ENCODE data around the gene C1orf21. TPM values are rescaled to one million over a fixed set of nuclear protein-coding genes. Genes with fewer than 3 reads are reported as not detected.
"Not testable (repeated sequence)": the region's sequence is repeated elsewhere in the genome, so short reads cannot be mapped to it uniquely, and the experiment has no call there.

Gene C1orf21
- total RNA-seq, 1 experiment from 2014 or later = 52.5 TPM

- H3K4me3 ChIP-seq = no peak overlapping the region
- 0 out of 2 replicates have a peak, but pooled peaks cover 3% of the 10 kb centered on the region for H3K36me3 ChIP-seq
- DNase-seq = no peak
- no peaks in the 10 kb centered on the region for H3K27me3 ChIP-seq
- no peaks in the 10 kb centered on the region for H3K9me3 ChIP-seq
Measured at GRCh38 chr1:184604152-184604900, 217.5 kb downstream of the C1orf21 start.

GRCh38 chr1:184605941-184606340 lies 219.1 kb downstream of the C1orf21 start:
- Histone ChIP-seq H3K36me3 (0 out of 2 replicates have a peak, but pooled peaks cover 3% of the 10 kb centered on the region), H3K27me3 (no peaks in the 10 kb centered on the region), H3K9me3 (no peaks in the 10 kb centered on the region), H3K4me3 (no peak overlapping the region)
- DNase-seq = no peak

DNA sequence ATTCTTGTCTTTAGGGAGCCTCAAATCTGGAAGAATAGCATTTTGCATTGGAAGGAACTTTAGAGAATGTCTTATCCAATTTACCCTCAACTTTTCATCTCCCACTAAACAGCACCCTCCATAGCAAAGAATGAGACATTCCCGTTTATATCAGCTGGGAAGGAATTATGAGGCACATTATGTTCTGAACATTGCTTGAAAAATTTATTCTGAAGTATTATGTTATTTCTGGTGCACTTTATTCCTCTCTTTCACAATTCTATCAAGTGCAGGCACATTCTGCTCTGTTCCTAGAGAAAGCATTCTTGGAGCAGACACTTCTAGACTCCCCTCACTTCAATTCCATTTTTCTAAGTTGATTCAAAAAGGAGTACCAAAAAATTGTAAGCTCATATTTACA lies 220.0 kb downstream of the C1orf21 start:
- Histone ChIP-seq H3K27me3 (no peaks in the 10 kb centered on the region), H3K9me3 (no peaks in the 10 kb centered on the region), H3K36me3 (no peaks in the 10 kb centered on the region), H3K4me3 (no peak overlapping the region)
- DNase-seq = no peak

DNA sequence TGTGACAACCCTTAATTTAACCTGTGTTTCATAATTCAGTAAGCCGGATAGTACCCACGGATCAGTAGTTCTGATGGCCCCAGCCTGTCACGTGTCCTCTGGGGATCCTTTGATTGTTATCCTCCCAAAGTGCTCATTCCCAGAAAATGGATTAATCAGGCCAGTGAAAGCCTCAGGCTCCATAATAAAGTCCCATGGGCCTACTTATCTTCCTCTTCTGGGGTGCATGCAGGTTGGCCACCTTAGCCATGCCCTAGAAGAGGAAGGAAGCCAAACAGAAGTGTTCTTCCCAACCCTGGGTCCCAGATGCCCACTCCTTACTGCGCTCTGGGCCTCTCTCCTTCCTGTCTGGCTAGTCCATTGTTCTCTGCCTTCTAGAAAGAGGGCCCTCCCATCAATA lies 221.8 kb downstream of the C1orf21 start:
- H3K4me3 ChIP-seq = no peak overlapping the region
- DNase-seq = no peak
- no peaks in the 10 kb centered on the region for H3K9me3 ChIP-seq
- no peaks in the 10 kb centered on the region for H3K36me3 ChIP-seq
- no peaks in the 10 kb centered on the region for H3K27me3 ChIP-seq

- H3K36me3 ChIP-seq = no peaks in the 10 kb centered on the region
- no peaks in the 10 kb centered on the region for H3K9me3 ChIP-seq
- H3K27me3 ChIP-seq = no peaks in the 10 kb centered on the region
- no peak for DNase-seq
- no peak overlapping the region for H3K4me3 ChIP-seq
Measured at GRCh38 chr1:184608990-184609389, 222.2 kb downstream of the C1orf21 start.

GRCh38 chr1:184610876-184611595 lies 224.2 kb downstream of the C1orf21 start:
- H3K4me3 ChIP-seq = no peak overlapping the region
- no peaks in the 10 kb centered on the region for H3K36me3 ChIP-seq
- DNase-seq = no peak
- no peaks in the 10 kb centered on the region for H3K27me3 ChIP-seq
- H3K9me3 ChIP-seq = no peaks in the 10 kb centered on the region

DNA sequence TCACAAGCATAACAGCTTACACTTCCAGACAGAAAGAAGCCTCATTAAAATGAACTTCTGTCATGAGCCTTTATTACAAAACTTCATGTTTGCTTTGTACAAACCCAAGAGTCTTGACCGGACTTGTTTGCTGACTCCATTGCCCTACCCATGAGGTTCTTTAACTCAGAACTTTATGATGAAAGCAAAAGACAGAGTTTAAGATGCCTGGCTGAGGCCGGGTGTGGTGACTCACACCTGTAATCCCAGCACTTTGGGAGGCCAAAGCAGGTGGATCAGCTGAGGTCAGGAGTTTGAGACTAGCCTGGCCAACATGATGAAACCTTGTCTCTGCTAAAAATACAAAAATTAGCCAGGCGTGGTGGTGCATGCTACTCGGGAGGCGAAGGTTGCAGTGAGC lies 225.4 kb downstream of the C1orf21 start:
- not testable (repeated sequence) for H3K9me3 ChIP-seq, H3K4me3 ChIP-seq, DNase-seq, H3K36me3 ChIP-seq, H3K27me3 ChIP-seq

GRCh38 chr1:184614667-184615066 lies 227.8 kb downstream of the C1orf21 start:
- no peak for DNase-seq
- H3K36me3 ChIP-seq = no peaks in the 10 kb centered on the region

GRCh38 chr1:184615301-184615700 lies 228.5 kb downstream of the C1orf21 start:
- H3K36me3 ChIP-seq = no peaks in the 10 kb centered on the region
- no peak for DNase-seq
- H3K4me3 ChIP-seq = no peak overlapping the region
- H3K9me3 ChIP-seq = no peaks in the 10 kb centered on the region
- H3K27me3 ChIP-seq = no peaks in the 10 kb centered on the region

More at GRCh38 chr1:184614667-184615066, 227.8 kb downstream of the C1orf21 start:
- H3K4me3 ChIP-seq = no peak overlapping the region
- no peaks in the 10 kb centered on the region for H3K9me3 ChIP-seq
- H3K27me3 ChIP-seq = no peaks in the 10 kb centered on the region

- Histone ChIP-seq H3K36me3 (no peaks in the 10 kb centered on the region), H3K9me3 (no peaks in the 10 kb centered on the region), H3K27me3 (no peaks in the 10 kb centered on the region), H3K4me3 (no peak overlapping the region)
- DNase-seq = no peak
Measured at GRCh38 chr1:184616504-184616903, 229.7 kb downstream of the C1orf21 start.

- Histone ChIP-seq H3K9me3 (no peaks in the 10 kb centered on the region), H3K4me3 (no peak overlapping the region), H3K27me3 (no peaks in the 10 kb centered on the region), H3K36me3 (no peaks in the 10 kb centered on the region)
- no peak for DNase-seq
Measured at GRCh38 chr1:184617433-184618029, 230.7 kb downstream of the C1orf21 start.

DNA sequence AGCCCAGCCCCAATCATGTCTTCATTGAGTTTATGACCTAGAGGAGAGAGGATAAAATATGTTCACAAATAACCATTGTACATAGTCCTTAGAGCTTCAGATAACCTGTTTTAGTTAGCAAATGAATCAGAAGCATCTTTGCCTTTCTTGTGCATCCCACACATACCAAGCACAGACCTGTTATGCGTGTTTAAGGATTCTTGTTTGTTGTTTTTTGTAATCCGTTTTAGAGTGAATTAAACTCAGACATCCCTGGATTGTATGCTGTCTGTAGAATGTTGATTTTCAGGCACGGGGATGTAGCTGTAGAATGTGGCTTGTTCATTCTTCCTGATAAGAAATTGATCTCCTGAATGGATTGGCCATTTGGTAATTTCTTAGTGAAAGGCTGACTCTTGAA lies 232.0 kb downstream of the C1orf21 start:
- H3K27me3 ChIP-seq = no peaks in the 10 kb centered on the region
- H3K9me3 ChIP-seq = no peaks in the 10 kb centered on the region
- no peak for DNase-seq
- H3K36me3 ChIP-seq = no peaks in the 10 kb centered on the region
- H3K4me3 ChIP-seq = no peak overlapping the region

GRCh38 chr1:184620469-184620868 lies 233.6 kb downstream of the C1orf21 start:
- Histone ChIP-seq H3K4me3 (no peak overlapping the region), H3K9me3 (no peaks in the 10 kb centered on the region), H3K27me3 (no peaks in the 10 kb centered on the region), H3K36me3 (no peaks in the 10 kb centered on the region)
- no peak for DNase-seq

GRCh38 chr1:184621260-184621659 lies 234.4 kb downstream of the C1orf21 start:
- H3K36me3 ChIP-seq = no peaks in the 10 kb centered on the region
- no peaks in the 10 kb centered on the region for H3K9me3 ChIP-seq
- no peak overlapping the region for H3K4me3 ChIP-seq
- H3K27me3 ChIP-seq = no peaks in the 10 kb centered on the region
- peak; percentile 27 for DNase-seq

GRCh38 chr1:184622136-184622823 lies 235.5 kb downstream of the C1orf21 start:
- DNase-seq = peak; percentile 83
- Histone ChIP-seq H3K9me3 (no peaks in the 10 kb centered on the region), H3K36me3 (no peaks in the 10 kb centered on the region), H3K27me3 (no peaks in the 10 kb centered on the region), H3K4me3 (no peak overlapping the region)

DNA sequence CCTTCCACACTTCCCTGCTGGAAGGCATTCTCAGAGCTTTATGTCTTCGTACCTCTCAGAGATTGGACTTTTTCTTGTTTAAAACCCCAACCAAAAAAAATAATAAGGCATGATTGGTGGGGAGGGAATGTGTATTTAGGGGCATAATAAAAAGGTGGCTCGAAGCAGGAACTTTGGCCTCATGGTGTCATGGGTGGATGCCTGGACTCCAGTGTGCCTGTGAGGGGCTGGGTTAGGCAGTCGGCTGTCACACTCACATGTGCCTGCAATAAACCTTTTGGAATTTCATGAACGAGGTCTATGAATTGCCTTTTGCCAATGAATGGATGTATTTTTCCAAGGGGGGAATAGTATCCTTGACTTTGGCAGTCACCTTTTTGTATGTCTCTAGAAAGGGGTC lies 236.6 kb downstream of the C1orf21 start:
- Histone ChIP-seq H3K4me3 (no peak overlapping the region), H3K36me3 (no peaks in the 10 kb centered on the region), H3K27me3 (no peaks in the 10 kb centered on the region), H3K9me3 (no peaks in the 10 kb centered on the region)
- no peak for DNase-seq

DNA sequence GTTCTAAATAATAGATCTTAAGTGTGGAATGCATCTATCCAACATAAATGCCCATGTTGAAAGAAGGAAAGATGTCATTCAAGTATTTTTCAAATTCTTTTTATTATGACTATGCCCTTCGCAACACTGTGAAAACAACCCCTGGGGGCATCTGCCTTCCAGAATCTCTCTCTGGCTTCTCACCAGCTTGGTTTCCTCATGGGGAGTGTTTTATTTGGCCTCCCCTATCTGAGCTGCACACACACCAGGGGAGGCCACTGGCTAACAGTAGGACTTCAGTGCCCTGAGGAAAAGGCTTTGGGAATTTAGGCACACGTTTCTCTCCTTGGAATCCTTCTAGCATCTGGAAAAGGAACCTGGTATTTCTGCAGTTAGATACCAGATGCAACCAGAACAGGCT lies 237.2 kb downstream of the C1orf21 start:
- Histone ChIP-seq H3K36me3 (no peaks in the 10 kb centered on the region), H3K9me3 (no peaks in the 10 kb centered on the region), H3K27me3 (no peaks in the 10 kb centered on the region), H3K4me3 (no peak overlapping the region)
- DNase-seq = peak; percentile 63

Measured in MG63 (cell line).